Fibroblast of the aortic adventitia (primary cell): ENCODE results near the gene LARGE2. TPM values are rescaled to one million over a fixed set of nuclear protein-coding genes. Genes with fewer than 3 reads are reported as not detected.

ENCODE experiments used
- DNase-seq: peaks from one replicate; pipeline ENCODE4 v3.0.0-alpha.2; 2010; ENCODE audit warnings: low read depth
- H3K4me3 ChIP-seq: 2 replicates; pipeline ENCODE4 v1.5.1; 2011; ENCODE audit warnings: low read depth, mild to moderate bottlenecking, control low read depth, low read length, moderate library complexity
- CTCF ChIP-seq: IDR thresholded peaks from 2 replicates; pipeline ENCODE4 v1.5.1; 2011; ENCODE audit warnings: mild to moderate bottlenecking, low read length, control low read depth, inconsistent platforms; ENCODE audit not compliant: insufficient read depth
- total RNA-seq: library from RNA; depleted of rRNA; stranded (reverse); fragments of >200 nt; gene quantifications from 2 replicates; pipeline ENCODE4 v1.2.3, GENCODE V29; 2012; ENCODE audit warnings: low replicate concordance

LARGE2 gene
- total RNA-seq, 1 donor = not detected

GRCh38 chr11:45881708-45882368 is 40.6 kb upstream of the LARGE2 start:
- TF ChIP-seq CTCF = no peak
- no peak overlapping the region for H3K4me3 ChIP-seq
- no peak for DNase-seq

- TF ChIP-seq CTCF = no peak
- no peak for DNase-seq
- H3K4me3 ChIP-seq = no peak overlapping the region
Observed at GRCh38 chr11:45884596-45885185, 37.8 kb upstream of the LARGE2 start.

- peak within 1 kb of the TSS; percentile 51 for H3K4me3 ChIP-seq
- no peak for TF ChIP-seq CTCF
- peak; percentile 17 for DNase-seq
Observed at GRCh38 chr11:45885274-45885920, 37.1 kb upstream of the LARGE2 start, which contains the start of gene MAPK8IP1. Gene MAPK8IP1 (plus strand): TSS chr11:45885651. CDS start chr11:45885821, 170 bp downstream.

GRCh38 chr11:45885921-45886721 is 36.3 kb upstream of the LARGE2 start:
- TF ChIP-seq CTCF = no peak
- H3K4me3 ChIP-seq = peak overlapping the region; percentile 51
- DNase-seq = no peak

- TF ChIP-seq CTCF = no peak
- H3K4me3 ChIP-seq = no peak overlapping the region
- no peak for DNase-seq
Observed at GRCh38 chr11:45886816-45887520, 35.5 kb upstream of the LARGE2 start.

- H3K4me3 ChIP-seq = no peak overlapping the region
- no peak for TF ChIP-seq CTCF
- no peak for DNase-seq
Observed at GRCh38 chr11:45887587-45887986, 34.9 kb upstream of the LARGE2 start.
